Neural cell (in vitro differentiated cells): ENCODE measurements around the gene SWSAP1. TPM values are rescaled to one million over a fixed set of nuclear protein-coding genes. Genes with fewer than 3 reads are reported as not detected.

Source experiments
- H2AFZ ChIP-seq: fragments of 200-600, 300-800 bp; sonication (generic), shearing (Covaris generic); 2 replicates; pipeline ENCODE4 v1.6.0; 2014; ENCODE audit warnings: low read depth, mild to moderate bottlenecking, antibody characterized with exemption, low read length, moderate library complexity
- H3F3A ChIP-seq: fragments of 200-600 bp; shearing (Covaris generic); 2 replicates; pipeline ENCODE4 v1.6.1; 2016; ENCODE audit warnings: mild to moderate bottlenecking, moderate library complexity, mixed read lengths, antibody characterized with exemption, low read length; ENCODE audit not compliant: insufficient read depth, poor library complexity, severe bottlenecking
- H3K27ac ChIP-seq: fragments of 200-600, 300-800 bp; sonication (generic), shearing (Covaris generic); 2 replicates; pipeline ENCODE4 v1.5.1; 2014; ENCODE audit warnings: mild to moderate bottlenecking, low read length, moderate library complexity
- H3K27me3 ChIP-seq: fragments of 300-800, 200-600 bp; sonication (generic), shearing (Covaris generic); 2 replicates; pipeline ENCODE4 v1.6.0; 2014; ENCODE audit warnings: mild to moderate bottlenecking, low read depth, low read length, moderate library complexity; ENCODE audit not compliant: insufficient read depth
- H3K36me3 ChIP-seq: fragments of 300-800, 200-600 bp; sonication (generic), shearing (Covaris generic); 2 replicates; pipeline ENCODE4 v1.5.1; 2014; ENCODE audit warnings: mild to moderate bottlenecking, antibody characterized with exemption, low read length, moderate library complexity; ENCODE audit not compliant: insufficient read depth
- H3K4me2 ChIP-seq: fragments of 300-800, 200-600 bp; sonication (generic), shearing (Covaris generic); 2 replicates; pipeline ENCODE4 v1.6.0; 2014; ENCODE audit warnings: mild to moderate bottlenecking, low read length
- H3K4me3 ChIP-seq: fragments of 300-800, 200-600 bp; sonication (generic), shearing (Covaris generic); 2 replicates; pipeline ENCODE4 v1.5.1; 2014; ENCODE audit warnings: mild to moderate bottlenecking, low read length, moderate library complexity
- H3K79me2 ChIP-seq: fragments of 200-600 bp; shearing (Covaris generic); replicated peaks from 2 replicates; pipeline ENCODE4 v1.6.0; 2014; ENCODE audit warnings: mild to moderate bottlenecking, low read length, moderate library complexity; ENCODE audit not compliant: insufficient read depth
- H3K9ac ChIP-seq: fragments of 300-800, 200-600 bp; sonication (generic), shearing (Covaris generic); 2 replicates; pipeline ENCODE4 v1.6.1; 2016; ENCODE audit warnings: mild to moderate bottlenecking, low read length, mixed read lengths
- H3K9me2 ChIP-seq: fragments of 200-600 bp; shearing (Covaris generic); 2 replicates; pipeline ENCODE4 v1.6.1; 2016; ENCODE audit warnings: mild to moderate bottlenecking, low read length, mixed read lengths; ENCODE audit not compliant: insufficient read depth
- H3K9me3 ChIP-seq: fragments of 200-600, 300-800 bp; sonication (generic), shearing (Covaris generic); 2 replicates; pipeline ENCODE4 v1.6.1; 2016; ENCODE audit warnings: mild to moderate bottlenecking, mixed run types, low read length, moderate library complexity, mixed read lengths
- H4K20me1 ChIP-seq: fragments of 200-600 bp; shearing (Covaris generic); 2 replicates; pipeline ENCODE4 v1.6.1; 2016; ENCODE audit warnings: mild to moderate bottlenecking, mixed run types; ENCODE audit not compliant: insufficient read depth
- CTCF ChIP-seq: fragments of 450-650 bp; IDR thresholded peaks from 2 replicates; pipeline ENCODE4 v1.5.1; 2014; ENCODE audit warnings: antibody characterized with exemption, mild to moderate bottlenecking, moderate library complexity; ENCODE audit not compliant: poor library complexity, severe bottlenecking
- EP300 ChIP-seq: fragments of 450-650 bp; conservative IDR thresholded peaks from 2 replicates; pipeline ENCODE4 v1.6.1; 2014; ENCODE audit warnings: antibody characterized with exemption, mild to moderate bottlenecking, moderate library complexity; ENCODE audit not compliant: poor library complexity, severe bottlenecking
- EZH2 ChIP-seq: fragments of 200-600, 300-800 bp; shearing (Covaris generic), sonication (generic); IDR thresholded peaks from 2 replicates; pipeline ENCODE4 v1.6.1; 2014; ENCODE audit warnings: antibody characterized with exemption, low read length, borderline replicate concordance, mild to moderate bottlenecking; ENCODE audit not compliant: insufficient read depth, poor library complexity, severe bottlenecking
- MXI1 ChIP-seq: fragments of 450-650 bp; conservative IDR thresholded peaks from 2 replicates; pipeline ENCODE4 v1.6.1; 2014; ENCODE audit warnings: antibody characterized with exemption, mild to moderate bottlenecking; ENCODE audit not compliant: poor library complexity, severe bottlenecking
- POLR2AphosphoS5 ChIP-seq: IDR thresholded peaks from 2 replicates; pipeline ENCODE4 v1.6.1; 2012
- RAD21 ChIP-seq: fragments of 450-650 bp; conservative IDR thresholded peaks from 2 replicates; pipeline ENCODE4 v1.6.1; 2014; ENCODE audit warnings: antibody characterized with exemption, mild to moderate bottlenecking, moderate library complexity
- REST ChIP-seq: IDR thresholded peaks from 2 replicates; pipeline ENCODE4 v1.6.1; 2012; ENCODE audit warnings: borderline replicate concordance
- SMC3 ChIP-seq: fragments of 450-650 bp; conservative IDR thresholded peaks from 2 replicates; pipeline ENCODE4 v1.6.1; 2014; ENCODE audit warnings: antibody characterized with exemption, mild to moderate bottlenecking, moderate library complexity; ENCODE audit not compliant: poor library complexity
- TAF1 ChIP-seq: IDR thresholded peaks from 2 replicates; pipeline ENCODE4 v1.6.1; 2012; ENCODE audit warnings: low read depth
- polyA plus RNA-seq: library from polyadenylated mRNA; depleted of rRNA; stranded (reverse); fragments of >200 nt; gene quantifications from 2 replicates; pipeline ENCODE4 v1.2.3, GENCODE V29; 2014

Gene SWSAP1
- polyA plus RNA-seq, 1 donor from 2014 or later: 2.4 TPM

- no peak overlapping the region for H2AFZ ChIP-seq
- no peak overlapping the region for H3K9ac ChIP-seq
- H3K4me2 ChIP-seq: no peak overlapping the region
- H3K27ac ChIP-seq: no peak overlapping the region
- H3K9me3 ChIP-seq: no peaks in the 10 kb centered on the region
- H3K27me3 ChIP-seq: no peaks in the 10 kb centered on the region
- H3K36me3 ChIP-seq: no peaks in the 10 kb centered on the region
- no peak for TF ChIP-seq SMC3
- no peak for TF ChIP-seq EZH2
- TF ChIP-seq TAF1: no peak
- no peak for TF ChIP-seq CTCF
- no peak for TF ChIP-seq REST
- no peak for TF ChIP-seq POLR2AphosphoS5
- no peak for TF ChIP-seq RAD21
- H3K4me3 ChIP-seq: no peak overlapping the region
- H4K20me1 ChIP-seq: no peaks in the 10 kb centered on the region
- H3K79me2 ChIP-seq: no peaks in the 10 kb centered on the region
- H3K9me2 ChIP-seq: no peaks in the 10 kb centered on the region
- H3F3A ChIP-seq: no peaks in the 10 kb centered on the region
Measured at GRCh38 chr19:11408591-11408990, 34.1 kb downstream of the SWSAP1 start.

- no peak overlapping the region for H3K4me2 ChIP-seq
- no peak overlapping the region for H2AFZ ChIP-seq
- no peak overlapping the region for H3K4me3 ChIP-seq
- no peak overlapping the region for H3K9ac ChIP-seq
- no peak overlapping the region for H3K27ac ChIP-seq
- TF ChIP-seq REST (no peak), MXI1 (no peak), POLR2AphosphoS5 (no peak), CTCF (no peak), EZH2 (no peak), EP300 (no peak), SMC3 (no peak), RAD21 (no peak), TAF1 (no peak)
- no peaks in the 10 kb centered on the region for H3K27me3 ChIP-seq
- no peaks in the 10 kb centered on the region for H3F3A ChIP-seq
- H3K9me3 ChIP-seq: no peaks in the 10 kb centered on the region
- no peaks in the 10 kb centered on the region for H3K36me3 ChIP-seq
- H3K79me2 ChIP-seq: no peaks in the 10 kb centered on the region
- no peaks in the 10 kb centered on the region for H4K20me1 ChIP-seq
- H3K9me2 ChIP-seq: no peaks in the 10 kb centered on the region
Measured at GRCh38 chr19:11410682-11411081, 36.2 kb downstream of the SWSAP1 start.
